Uterus (tissue), 4 donors: ENCODE results near the gene RGS9. TPM values are rescaled to one million over a fixed set of nuclear protein-coding genes. Genes with fewer than 3 reads are reported as not detected.

Experiments used
- DNase-seq, 2 donors: peaks; one replicate each; pipeline ENCODE4 v3.0.0-alpha.2; 2019 to 2020
- H3K27ac ChIP-seq, 2 donors: fragments of 200-600 bp; sonication (generic); 1 replicate in 1 of 2; 2 replicates in 1 of 2; pipeline ENCODE4 v1.5.1; 2016 to 2018
- H3K27me3 ChIP-seq, 2 donors: fragments of 200-600 bp; sonication (generic); one replicate each; pipeline ENCODE4 v1.5.1; 2018 to 2019; ENCODE audit warnings: control low read depth in 1 of 2
- H3K36me3 ChIP-seq, 2 donors: fragments of 200-600 bp; sonication (generic); one replicate each; pipeline ENCODE4 v1.5.1; 2019; ENCODE audit warnings: control low read depth in 1 of 2
- H3K4me1 ChIP-seq, 2 donors: fragments of 200-600 bp; sonication (generic); one replicate each; pipeline ENCODE4 v1.5.1; 2018 to 2019; ENCODE audit warnings: control low read depth in 1 of 2
- H3K4me3 ChIP-seq, 2 donors: fragments of 200-600 bp; sonication (generic); 1 replicate in 1 of 2; 2 replicates in 1 of 2; pipeline ENCODE4 v1.5.1; 2018 to 2019; ENCODE audit warnings: mild to moderate bottlenecking in 1 of 2
- H3K9me3 ChIP-seq, 2 donors: fragments of 200-600 bp; sonication (generic); one replicate each; pipeline ENCODE4 v1.5.1; 2019; ENCODE audit warnings: control low read depth in 1 of 2
- CTCF ChIP-seq, 4 experiments: fragments of 200-600 bp in 2 of 4; fragments of 450-650 bp in 2 of 4; sonication (generic) in 2 of 4; IDR thresholded peaks; one replicate each; pipeline ENCODE4 v1.5.1; 2016 to 2019; ENCODE audit warnings: antibody characterized with exemption in 4 of 4, mild to moderate bottlenecking in 2 of 4, moderate library complexity in 1 of 4
- POLR2A ChIP-seq, 2 donors: fragments of 450-650 bp; IDR thresholded peaks; one replicate each; pipeline ENCODE4 v1.6.1; 2016; ENCODE audit warnings: antibody characterized with exemption in 2 of 2, mild to moderate bottlenecking in 1 of 2, moderate library complexity in 1 of 2
- intact Hi-C: fragments of 100-400 bp; cut with DNase I; formaldehyde crosslinking; loops from one replicate; pipeline ENCODE4 v1.15.1; 2023; ENCODE audit warnings: low total_unique reads
- total RNA-seq, 4 donors: library from RNA; depleted of rRNA in 3 of 4; stranded (reverse); fragments of >200 nt in 3 of 4; gene quantifications; one replicate each; pipeline versions ENCODE4 v1.1.0 to v1.2.4, GENCODE V29; 2014 to 2023
- donor health status: DM: yes; HTN: yes; CAD: no.

The RGS9 gene
- total RNA-seq, 4 donors from 2014 or later, result 3.5 to 19.1 (median 6.9) TPM

GRCh38 chr17:65170839-65171238, 33.7 kb downstream of the RGS9 start:
- TF ChIP-seq CTCF (IDR thresholded peaks at IDR 0.05) (no peak), POLR2A (IDR thresholded peaks at IDR 0.05) (no peak)
- DNase-seq, result no peak
- Histone ChIP-seq H3K4me3 (no peak overlapping the region), H3K27ac (no peak overlapping the region), H3K9me3 (no peaks in the 10 kb centered on the region), H3K4me1 (no peaks in the 10 kb centered on the region), H3K27me3 (no peaks in the 10 kb centered on the region), H3K36me3 (no peaks in the 10 kb centered on the region)
- intact Hi-C loops, result no loop called here

- no peak for TF ChIP-seq CTCF (IDR thresholded peaks at IDR 0.05)
Observed at GRCh38 chr17:65171752-65172151, 34.6 kb downstream of the RGS9 start.

GRCh38 chr17:65172496-65173136, 35.4 kb downstream of the RGS9 start:
- intact Hi-C loops, result no loop called here
- H3K36me3 ChIP-seq, result no peaks in the 10 kb centered on the region
- no peak overlapping the region for H3K27ac ChIP-seq
- no peak for DNase-seq
- no peak for TF ChIP-seq POLR2A (IDR thresholded peaks at IDR 0.05)
- no peak for TF ChIP-seq CTCF (IDR thresholded peaks at IDR 0.05)
- no peak overlapping the region for H3K4me3 ChIP-seq
- no peaks in the 10 kb centered on the region for H3K4me1 ChIP-seq
- no peaks in the 10 kb centered on the region for H3K27me3 ChIP-seq
- no peaks in the 10 kb centered on the region for H3K9me3 ChIP-seq

More at GRCh38 chr17:65171752-65172151, 34.6 kb downstream of the RGS9 start:
- intact Hi-C loops, result no loop called here
- Histone ChIP-seq H3K4me1 (no peaks in the 10 kb centered on the region), H3K36me3 (no peaks in the 10 kb centered on the region), H3K4me3 (no peak overlapping the region), H3K27ac (no peak overlapping the region), H3K27me3 (no peaks in the 10 kb centered on the region), H3K9me3 (no peaks in the 10 kb centered on the region)
- no peak for DNase-seq

GRCh38 chr17:65173284-65173793, 36.2 kb downstream of the RGS9 start:
- Histone ChIP-seq H3K4me3 (no peak overlapping the region), H3K36me3 (no peaks in the 10 kb centered on the region), H3K9me3 (no peaks in the 10 kb centered on the region), H3K27me3 (no peaks in the 10 kb centered on the region), H3K4me1 (no peaks in the 10 kb centered on the region), H3K27ac (no peak overlapping the region)
- TF ChIP-seq CTCF (IDR thresholded peaks at IDR 0.05) (no peak), POLR2A (IDR thresholded peaks at IDR 0.05) (no peak)
- intact Hi-C loops, result no loop called here
- DNase-seq, result no peak

DNA sequence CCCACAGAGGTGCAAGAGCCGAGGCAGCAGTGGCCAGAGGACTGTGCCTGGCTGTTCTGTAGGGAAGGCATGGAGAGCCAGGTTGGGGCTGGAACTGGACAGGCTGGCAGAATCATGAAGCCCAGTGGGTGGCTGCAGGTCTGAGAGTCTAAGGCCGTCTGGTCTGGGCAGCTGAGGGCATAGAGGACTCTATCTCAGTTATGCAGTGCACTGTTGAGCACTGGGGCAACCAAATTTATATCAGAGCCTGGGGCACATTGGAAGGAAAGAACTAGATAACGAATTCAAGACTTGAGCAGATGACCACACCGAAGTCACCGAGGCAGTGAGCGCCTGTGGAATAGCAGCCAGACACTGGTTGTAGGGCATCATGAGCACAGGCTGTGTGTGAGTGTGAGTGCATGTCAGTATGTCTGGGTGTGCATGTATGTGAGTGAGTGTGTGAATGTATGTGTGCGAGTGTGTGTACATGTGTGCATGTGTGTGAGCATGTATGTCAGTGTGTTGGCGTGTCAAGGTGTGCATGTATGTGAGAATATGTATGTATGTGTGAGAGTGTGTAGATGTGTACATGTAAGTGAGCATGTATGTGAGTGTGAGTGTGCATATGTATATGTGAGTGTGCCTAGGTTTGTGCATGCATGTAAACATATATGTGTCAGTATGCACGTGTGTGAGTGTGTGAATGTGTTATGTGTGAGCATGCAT, 37.0 kb downstream of the RGS9 start:
- Histone ChIP-seq H3K27me3 (no peaks in the 10 kb centered on the region), H3K4me3 (no peak overlapping the region), H3K9me3 (no peaks in the 10 kb centered on the region), H3K36me3 (no peaks in the 10 kb centered on the region), H3K27ac (no peak overlapping the region), H3K4me1 (no peaks in the 10 kb centered on the region)
- intact Hi-C loops, result no loop called here
- no peak for DNase-seq
- TF ChIP-seq CTCF (IDR thresholded peaks at IDR 0.05) (no peak), POLR2A (IDR thresholded peaks at IDR 0.05) (no peak)
